HCEC 1CT (cell line): ENCODE results near the gene CCNG2.
A peak's percentile ranks its signal among the peaks of the same experiment; 100 is the strongest.
"Not testable (repeated sequence)": the region's sequence is repeated elsewhere in the genome, so short reads cannot be mapped to it uniquely, and the experiment has no call there.

Source experiments
- DNase-seq: peaks from one replicate; pipeline ENCODE4 v3.0.0-alpha.2; 2017

CCNG2 gene

GRCh38 chr4:77156912-77157858, at the start of gene CCNG2:
Gene CCNG2, plus strand, starts transcription at chr4:77157207. Its CDS starts 1,326 bp downstream, at chr4:77158533.
- DNase-seq: peak; percentile 76

GRCh38 chr4:77110730-77111129, 46.3 kb upstream of the CCNG2 start:
- DNase-seq: no peak

GRCh38 chr4:77113069-77113468, 43.9 kb upstream of the CCNG2 start:
- no peak for DNase-seq

- no peak for DNase-seq
Observed at GRCh38 chr4:77117721-77118120, 39.3 kb upstream of the CCNG2 start.

GRCh38 chr4:77120886-77121508, 36.0 kb upstream of the CCNG2 start:
- DNase-seq: no peak

- DNase-seq: no peak
Observed at GRCh38 chr4:77121736-77122240, 35.2 kb upstream of the CCNG2 start.

GRCh38 chr4:77122656-77123055, 34.4 kb upstream of the CCNG2 start:
- no peak for DNase-seq

- DNase-seq: no peak
Observed at GRCh38 chr4:77123411-77123810, 33.6 kb upstream of the CCNG2 start.

- no peak for DNase-seq
Observed at GRCh38 chr4:77124576-77124975, 32.4 kb upstream of the CCNG2 start.

- DNase-seq: no peak
Observed at GRCh38 chr4:77125961-77126360, 31.0 kb upstream of the CCNG2 start.

- no peak for DNase-seq
Observed at GRCh38 chr4:77126809-77127208, 30.2 kb upstream of the CCNG2 start.

- no peak for DNase-seq
Observed at GRCh38 chr4:77127215-77127614, 29.8 kb upstream of the CCNG2 start.

- DNase-seq: no peak
Observed at GRCh38 chr4:77127837-77128621, 29.0 kb upstream of the CCNG2 start.

GRCh38 chr4:77132652-77133312, 24.2 kb upstream of the CCNG2 start:
- no peak for DNase-seq

GRCh38 chr4:77137448-77137847, 19.6 kb upstream of the CCNG2 start:
- DNase-seq: not testable (repeated sequence)

GRCh38 chr4:77141964-77142645, 14.9 kb upstream of the CCNG2 start:
- DNase-seq: no peak

- DNase-seq: no peak
Observed at GRCh38 chr4:77142646-77143028, 14.4 kb upstream of the CCNG2 start.

- no peak for DNase-seq
Observed at GRCh38 chr4:77143091-77143490, 13.9 kb upstream of the CCNG2 start.

GRCh38 chr4:77145842-77146185, 11.2 kb upstream of the CCNG2 start:
- DNase-seq: no peak

- DNase-seq: peak; percentile 13
Observed at GRCh38 chr4:77146186-77147078, 10.6 kb upstream of the CCNG2 start.
